HG03045 (cell line): ENCODE measurements around the gene ALX3.
"Not testable (repeated sequence)": the region's sequence is repeated elsewhere in the genome, so short reads cannot be mapped to it uniquely, and the experiment has no call there.

Experiments
- ATAC-seq: cut with Tn5 transposase; IDR thresholded peaks from one replicate; pipeline ENCODE4 v1.9.1; 2021; ENCODE audit warnings: mild to moderate bottlenecking, moderate library complexity; ENCODE audit not compliant: unreplicated experiment

Gene ALX3

DNA sequence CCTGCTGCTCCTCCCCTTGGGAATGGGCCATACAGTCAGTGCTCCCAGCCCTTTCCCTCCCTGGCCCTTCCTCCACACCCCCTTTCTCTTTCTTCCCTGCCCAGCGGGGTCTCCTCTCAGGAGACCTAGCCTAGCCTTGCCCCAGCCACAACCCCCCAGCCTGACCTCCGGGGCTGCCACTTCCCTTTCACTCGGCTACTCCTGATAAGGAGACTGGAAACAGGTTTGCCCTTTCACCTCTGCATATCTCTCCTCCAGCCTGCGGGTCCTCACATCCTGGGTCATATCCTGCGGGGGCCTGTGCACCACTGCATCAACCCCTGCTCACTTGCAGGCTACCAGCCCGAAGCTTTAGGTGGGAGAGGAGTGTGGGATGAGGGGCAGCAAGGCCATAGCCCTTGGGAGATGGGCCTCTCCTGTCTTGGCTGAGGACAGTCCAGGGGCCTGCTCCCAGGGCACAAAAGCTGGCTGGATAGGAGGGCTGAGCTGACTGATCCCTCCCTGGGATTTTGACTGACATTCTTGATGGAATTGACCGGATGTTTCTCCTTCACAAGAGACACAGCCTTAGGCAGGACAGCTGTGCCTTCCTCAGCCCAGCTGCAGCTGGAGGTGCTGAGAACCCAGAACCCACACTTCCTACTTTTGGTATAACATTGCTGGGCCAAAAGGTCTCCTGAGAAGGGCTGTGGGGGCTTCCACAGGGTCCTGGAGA, 19.2 kb upstream of the ALX3 start:
- ATAC-seq: no peak

DNA sequence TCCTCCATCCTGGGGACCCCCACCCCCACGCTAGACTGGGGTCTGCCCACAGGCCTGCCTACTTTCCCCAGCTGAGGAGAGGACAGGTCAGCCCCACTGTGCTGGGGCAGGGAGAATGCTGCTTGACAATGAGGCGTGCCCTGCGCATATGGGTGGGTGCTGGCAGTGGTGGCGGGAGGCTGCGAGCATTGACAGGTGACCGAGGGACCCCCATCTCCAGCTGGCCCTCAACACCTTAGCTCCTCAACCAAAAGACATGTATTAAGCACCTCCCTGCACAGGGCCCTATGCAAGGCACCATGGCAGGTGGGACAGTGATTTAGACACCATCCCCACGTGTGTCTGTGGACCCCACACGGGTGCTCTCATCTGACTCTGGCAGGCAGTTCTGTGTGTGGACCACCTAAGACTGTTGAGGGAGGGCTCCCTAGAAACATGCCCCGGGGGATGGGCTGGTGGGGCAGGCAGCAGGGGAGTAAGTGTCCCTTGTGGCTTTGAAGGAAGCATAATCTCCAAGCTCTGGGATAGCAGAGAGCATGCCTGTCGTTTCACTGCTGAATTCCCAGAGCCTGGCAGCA, 18.4 kb upstream of the ALX3 start:
- ATAC-seq: no peak

- no peak for ATAC-seq
Measured at GRCh38 chr1:110087812-110088738, 17.6 kb upstream of the ALX3 start.

- no peak for ATAC-seq
Measured at GRCh38 chr1:110086961-110087360, 16.5 kb upstream of the ALX3 start.

- ATAC-seq: no peak
Measured at GRCh38 chr1:110085671-110086070, 15.2 kb upstream of the ALX3 start.

GRCh38 chr1:110084227-110085078, 14.0 kb upstream of the ALX3 start:
- peak; percentile 54 for ATAC-seq

DNA sequence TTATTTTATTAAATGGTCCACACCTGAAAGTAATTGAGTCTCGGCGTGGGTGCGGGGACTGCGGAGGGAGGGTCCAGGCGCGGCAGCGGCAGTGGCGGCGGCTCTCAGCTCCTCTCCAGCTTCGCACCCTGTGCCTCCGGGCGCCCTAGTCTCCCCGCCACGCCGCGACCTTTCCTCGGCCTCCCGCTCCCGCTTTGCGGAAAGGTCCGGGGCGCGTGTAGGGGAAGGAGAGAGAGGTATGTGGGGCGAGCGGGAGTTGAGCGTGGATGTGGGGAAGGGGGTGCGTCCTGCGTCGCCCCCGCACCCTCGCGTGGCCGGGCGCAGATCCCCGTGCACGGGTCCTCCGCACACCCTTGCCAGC, 13.4 kb upstream of the ALX3 start:
- ATAC-seq: no peak

DNA sequence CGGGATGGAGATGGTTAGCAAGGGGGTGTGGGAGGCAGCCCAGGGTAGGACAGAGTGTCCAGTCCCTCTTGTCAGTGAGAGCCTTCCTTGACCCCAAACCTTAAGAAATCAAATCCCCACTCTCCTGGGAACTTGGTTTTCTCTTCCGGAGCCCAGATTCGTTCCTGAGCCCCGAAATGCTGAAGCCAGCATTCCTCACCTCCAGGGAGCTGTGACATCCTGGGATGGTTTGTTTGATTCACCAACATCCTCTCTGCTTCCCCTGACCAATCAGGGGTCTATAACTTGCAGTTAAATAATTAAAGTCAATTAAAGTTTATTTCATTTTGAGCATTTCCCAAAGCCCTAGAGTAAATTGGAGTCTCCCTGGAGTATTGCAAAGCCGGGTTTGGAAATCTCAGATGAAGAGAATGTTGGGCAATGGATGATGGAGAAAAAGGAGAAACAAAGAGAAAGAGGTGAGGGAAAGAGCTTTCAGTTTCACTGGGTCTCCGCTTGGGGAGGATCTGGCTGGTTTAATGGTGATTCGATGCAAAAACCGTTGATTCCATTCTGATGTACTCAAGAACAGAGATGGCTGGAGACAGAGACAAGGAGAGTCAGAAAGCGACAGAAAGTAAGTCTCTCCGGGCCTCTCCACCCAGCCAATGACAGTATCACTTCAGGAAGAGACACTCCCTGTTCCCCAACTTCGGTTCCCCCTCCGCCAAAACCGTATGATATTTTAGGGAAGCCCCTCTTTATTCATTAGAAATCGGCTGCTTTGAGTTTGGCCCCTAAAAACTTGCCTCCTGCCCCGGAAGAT, 12.8 kb upstream of the ALX3 start:
- no peak for ATAC-seq

DNA sequence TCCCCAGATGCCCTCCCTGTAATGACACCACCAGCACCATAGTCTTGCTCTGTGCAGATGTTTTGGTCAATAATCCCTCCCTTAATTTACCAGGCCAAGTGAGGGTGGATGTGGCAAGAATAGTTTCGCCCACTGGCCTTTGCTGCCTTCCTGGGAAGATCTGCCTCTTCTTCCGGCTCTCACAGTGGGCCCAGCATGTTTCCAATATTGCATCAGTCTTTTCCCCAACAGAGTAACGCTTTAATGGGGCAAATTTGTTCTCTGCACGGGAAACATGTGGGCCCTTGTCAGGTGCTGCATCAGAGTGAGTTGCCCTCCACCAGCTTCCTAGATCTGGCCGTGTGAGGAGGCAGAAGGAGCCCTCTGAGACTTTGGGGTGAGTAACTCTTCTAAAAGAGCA, 12.0 kb upstream of the ALX3 start:
- ATAC-seq: no peak

DNA sequence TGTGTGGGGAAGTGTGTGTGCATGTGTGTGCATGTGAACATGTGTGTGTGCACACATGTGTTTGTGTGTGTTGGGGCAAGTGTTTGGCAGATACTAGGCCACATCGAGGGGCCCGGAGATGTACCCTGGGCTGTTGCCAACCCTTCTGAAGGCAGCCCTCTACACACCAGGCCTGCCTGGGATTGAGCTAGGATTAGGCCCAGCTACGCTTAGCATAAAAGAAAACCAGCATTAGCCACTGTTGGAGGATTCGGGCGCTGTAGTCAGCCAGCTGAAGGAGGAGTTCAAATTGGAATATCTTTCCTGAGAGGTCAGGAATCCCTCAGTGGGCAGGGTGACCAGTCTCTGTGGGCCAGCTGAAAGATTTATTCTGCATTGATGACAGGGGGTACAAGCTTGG, 10.6 kb upstream of the ALX3 start:
- ATAC-seq: no peak

GRCh38 chr1:110079995-110080394, 9.5 kb upstream of the ALX3 start:
- ATAC-seq: not testable (repeated sequence)

- ATAC-seq: no peak
Measured at GRCh38 chr1:110076789-110077500, 6.5 kb upstream of the ALX3 start.

DNA sequence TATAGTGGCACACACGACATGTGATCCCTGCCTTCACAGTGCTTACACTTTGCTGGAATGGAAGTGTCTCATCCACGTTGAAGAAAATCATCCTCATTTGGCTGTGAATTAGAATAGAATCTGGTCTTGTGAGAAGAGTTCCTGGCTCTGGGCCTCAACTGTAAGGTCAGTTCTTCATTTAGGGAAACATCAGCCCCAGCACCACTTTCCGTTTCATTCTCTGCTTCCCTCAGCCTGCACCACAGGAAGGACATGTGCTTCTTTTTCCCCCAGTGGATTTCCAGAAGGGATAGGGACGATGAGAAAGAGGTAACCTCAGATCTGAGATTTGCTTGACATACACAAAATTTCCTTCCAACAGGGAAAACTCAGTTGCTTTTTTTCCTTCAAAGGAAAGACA, 3.7 kb upstream of the ALX3 start:
- no peak for ATAC-seq

- ATAC-seq: no peak
Measured at GRCh38 chr1:110070282-110070669, 196 bp downstream of the ALX3 start.

GRCh38 chr1:110069404-110070281, 829 bp downstream of the ALX3 start:
- ATAC-seq: no peak

- ATAC-seq: no peak
Measured at GRCh38 chr1:110068646-110069403, 1.6 kb downstream of the ALX3 start.

GRCh38 chr1:110067893-110068645, 2.4 kb downstream of the ALX3 start:
- no peak for ATAC-seq
